Fibroblast of villous mesenchyme (primary cell): ENCODE data around the gene SERINC1. TPM values are rescaled to one million over a fixed set of nuclear protein-coding genes. Genes with fewer than 3 reads are reported as not detected.
A peak's percentile ranks its signal among the peaks of the same experiment; 100 is the strongest.

Experiments
- DNase-seq: peaks from one replicate; pipeline ENCODE4 v3.0.0-alpha.2; 2010; ENCODE audit warnings: low read depth
- H3K4me3 ChIP-seq: 2 replicates; pipeline ENCODE4 v1.5.1; 2011; ENCODE audit warnings: low read depth, mild to moderate bottlenecking, low read length
- total RNA-seq: library from RNA; depleted of rRNA; stranded (reverse); fragments of >200 nt; gene quantifications from 2 replicates; pipeline ENCODE4 v1.2.3, GENCODE V29; 2012
- TF ChIP-seq, protein P1 (sequence below): IDR thresholded peaks from 2 replicates; pipeline ENCODE4 v1.5.1; 2012; ENCODE audit warnings: low read depth, mild to moderate bottlenecking, low read length; ENCODE audit not compliant: insufficient read depth

SERINC1 gene
- total RNA-seq, 1 donor: 246 TPM

DNA sequence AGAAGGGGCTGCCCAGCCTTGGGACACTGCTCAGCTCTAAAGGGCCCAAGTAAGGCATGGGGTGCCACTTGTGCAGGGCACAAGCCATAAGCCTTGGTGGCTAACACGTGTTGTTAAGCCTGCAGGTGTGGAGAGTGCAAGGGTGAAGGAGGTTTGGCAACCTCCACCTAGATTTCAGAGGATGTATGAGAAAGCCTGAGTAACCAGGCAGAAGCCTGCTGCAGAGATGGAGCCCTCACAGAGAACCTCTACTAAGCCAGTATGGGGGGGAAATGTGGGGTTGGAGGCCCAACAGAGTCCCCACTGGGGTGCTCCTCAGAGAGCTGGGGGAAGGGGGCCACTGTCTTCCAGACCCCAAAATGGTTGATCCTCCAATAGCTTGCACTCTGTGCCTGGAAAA is 32.6 kb downstream of the SERINC1 start:
- TF ChIP-seq, protein P1, sequence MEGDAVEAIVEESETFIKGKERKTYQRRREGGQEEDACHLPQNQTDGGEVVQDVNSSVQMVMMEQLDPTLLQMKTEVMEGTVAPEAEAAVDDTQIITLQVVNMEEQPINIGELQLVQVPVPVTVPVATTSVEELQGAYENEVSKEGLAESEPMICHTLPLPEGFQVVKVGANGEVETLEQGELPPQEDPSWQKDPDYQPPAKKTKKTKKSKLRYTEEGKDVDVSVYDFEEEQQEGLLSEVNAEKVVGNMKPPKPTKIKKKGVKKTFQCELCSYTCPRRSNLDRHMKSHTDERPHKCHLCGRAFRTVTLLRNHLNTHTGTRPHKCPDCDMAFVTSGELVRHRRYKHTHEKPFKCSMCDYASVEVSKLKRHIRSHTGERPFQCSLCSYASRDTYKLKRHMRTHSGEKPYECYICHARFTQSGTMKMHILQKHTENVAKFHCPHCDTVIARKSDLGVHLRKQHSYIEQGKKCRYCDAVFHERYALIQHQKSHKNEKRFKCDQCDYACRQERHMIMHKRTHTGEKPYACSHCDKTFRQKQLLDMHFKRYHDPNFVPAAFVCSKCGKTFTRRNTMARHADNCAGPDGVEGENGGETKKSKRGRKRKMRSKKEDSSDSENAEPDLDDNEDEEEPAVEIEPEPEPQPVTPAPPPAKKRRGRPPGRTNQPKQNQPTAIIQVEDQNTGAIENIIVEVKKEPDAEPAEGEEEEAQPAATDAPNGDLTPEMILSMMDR: no peak
- no peak overlapping the region for H3K4me3 ChIP-seq
- DNase-seq: no peak

- no peak for DNase-seq
Observed at GRCh38 chr6:122432816-122433215, 38.8 kb downstream of the SERINC1 start.

GRCh38 chr6:122431780-122432179 is 39.8 kb downstream of the SERINC1 start:
- TF ChIP-seq, protein P1: no peak
- no peak overlapping the region for H3K4me3 ChIP-seq
- no peak for DNase-seq

More at GRCh38 chr6:122432816-122433215, 38.8 kb downstream of the SERINC1 start:
- TF ChIP-seq, protein P1: no peak
- H3K4me3 ChIP-seq: no peak overlapping the region

GRCh38 chr6:122429323-122429722 is 42.3 kb downstream of the SERINC1 start:
- H3K4me3 ChIP-seq: no peak overlapping the region
- TF ChIP-seq, protein P1: no peak
- DNase-seq: peak; percentile 48

GRCh38 chr6:122428781-122429180 is 42.8 kb downstream of the SERINC1 start:
- TF ChIP-seq, protein P1: no peak
- DNase-seq: peak; percentile 73
- no peak overlapping the region for H3K4me3 ChIP-seq

GRCh38 chr6:122426597-122426996 is 45.0 kb downstream of the SERINC1 start:
- peak; percentile 31 for DNase-seq

More at GRCh38 chr6:122426597-122426996, 45.0 kb downstream of the SERINC1 start:
- TF ChIP-seq, protein P1: no peak
- no peak overlapping the region for H3K4me3 ChIP-seq
